Measurements from ENCODE around the gene LCN6. TPM values are rescaled to one million over a fixed set of nuclear protein-coding genes. Genes with fewer than 3 reads are reported as not detected.

LCN6 gene
- total RNA-seq, 3 donors from 2014 or later, result 1.0 to 8.5 (median 4.7) TPM

- intact Hi-C loops (cut with DNase I, micrococcal nuclease), result no loop called here
- H3K9me3 ChIP-seq, result no peaks in the 10 kb centered on the region
- no peak for ATAC-seq
- no peak for TF ChIP-seq CTCF (IDR thresholded peaks at IDR 0.05)
- no peak overlapping the region for H3K4me3 ChIP-seq
- DNase-seq, result no peak
- H3K36me3 ChIP-seq (ENCODE audit: low read depth), result no peaks in the 10 kb centered on the region
- peaks cover 17% of the 10 kb centered on the region for H3K4me1 ChIP-seq (ENCODE audit: low read depth)
Measured at GRCh38 chr9:136722093-136722968, 26.0 kb downstream of the LCN6 start.

GRCh38 chr9:136721339-136722092, 26.8 kb downstream of the LCN6 start:
- intact Hi-C loops (cut with DNase I, micrococcal nuclease), result no loop called here
- peak; percentile 3 for ATAC-seq
- peaks cover 12% of the 10 kb centered on the region for H3K4me1 ChIP-seq (ENCODE audit: low read depth)

GRCh38 chr9:136720898-136721338, 27.4 kb downstream of the LCN6 start:
- ATAC-seq, result no peak
- intact Hi-C loops (cut with DNase I, micrococcal nuclease), result no loop called here
- Histone ChIP-seq H3K36me3 (ENCODE audit: low read depth) (no peaks in the 10 kb centered on the region), H3K4me3 (no peak overlapping the region), H3K9me3 (no peaks in the 10 kb centered on the region), H3K4me1 (ENCODE audit: low read depth) (peaks cover 6% of the 10 kb centered on the region)
- no peak for DNase-seq
- no peak for TF ChIP-seq CTCF (IDR thresholded peaks at IDR 0.05)

More at GRCh38 chr9:136721339-136722092, 26.8 kb downstream of the LCN6 start:
- no peak for TF ChIP-seq CTCF (IDR thresholded peaks at IDR 0.05)
- H3K36me3 ChIP-seq (ENCODE audit: low read depth), result no peaks in the 10 kb centered on the region
- DNase-seq, result no peak
- no peak overlapping the region for H3K4me3 ChIP-seq
- H3K9me3 ChIP-seq, result no peaks in the 10 kb centered on the region

- Histone ChIP-seq H3K36me3 (ENCODE audit: low read depth) (no peaks in the 10 kb centered on the region), H3K4me3 (no peak overlapping the region), H3K9me3 (no peaks in the 10 kb centered on the region), H3K4me1 (ENCODE audit: low read depth) (peaks cover 6% of the 10 kb centered on the region)
- no peak for TF ChIP-seq CTCF (IDR thresholded peaks at IDR 0.05)
- intact Hi-C loops (cut with DNase I, micrococcal nuclease), result no loop called here
- DNase-seq (no peak), ATAC-seq (no peak)
Measured at GRCh38 chr9:136720251-136720897, 28.0 kb downstream of the LCN6 start.

- no peaks in the 10 kb centered on the region for H3K9me3 ChIP-seq
- no peaks in the 10 kb centered on the region for H3K36me3 ChIP-seq (ENCODE audit: low read depth)
- H3K4me3 ChIP-seq, result no peak overlapping the region
- DNase-seq (no peak), ATAC-seq (peak; percentile 50)
- peaks cover 6% of the 10 kb centered on the region for H3K4me1 ChIP-seq (ENCODE audit: low read depth)
- intact Hi-C loops (cut with DNase I, micrococcal nuclease), result no loop called here
- TF ChIP-seq CTCF (IDR thresholded peaks at IDR 0.05), result no peak
Measured at GRCh38 chr9:136719195-136719880, 29.0 kb downstream of the LCN6 start.
